HPDE6-E6E7 (cell line): Measurements from ENCODE around the gene FNDC8.
"Not testable (repeated sequence)": the region's sequence is repeated elsewhere in the genome, so short reads cannot be mapped to it uniquely, and the experiment has no call there.

ENCODE experiments used
- DNase-seq: peaks from one replicate; pipeline ENCODE4 v3.0.0; 2011; ENCODE audit warnings: missing footprints; ENCODE audit errors: extremely low spot score

FNDC8 gene

DNA sequence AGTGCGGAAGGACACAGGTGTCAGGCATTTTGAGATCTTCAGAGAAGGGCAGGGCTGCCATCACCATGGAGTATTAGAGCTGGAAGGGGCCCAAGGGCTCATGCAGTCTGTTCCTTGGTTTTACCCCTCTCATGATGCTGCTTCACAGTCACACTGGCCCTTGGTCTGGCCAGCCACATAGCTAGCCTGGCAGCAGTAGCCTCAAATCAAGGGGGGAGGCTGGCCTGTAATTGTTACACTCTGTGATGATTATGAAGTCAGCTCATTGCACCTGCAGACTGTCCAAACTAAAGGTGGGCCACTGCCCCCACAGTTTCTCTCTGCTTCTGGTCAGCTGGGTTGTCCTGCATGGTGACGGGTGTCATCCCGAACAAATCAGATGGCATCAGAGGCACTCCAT lies at the start of gene FNDC8:
Gene FNDC8, plus strand, starts transcription at position 301 of the 400 bp plus-strand sequence. Its CDS starts 79 bp downstream, at position 380.
- no peak for DNase-seq

DNA sequence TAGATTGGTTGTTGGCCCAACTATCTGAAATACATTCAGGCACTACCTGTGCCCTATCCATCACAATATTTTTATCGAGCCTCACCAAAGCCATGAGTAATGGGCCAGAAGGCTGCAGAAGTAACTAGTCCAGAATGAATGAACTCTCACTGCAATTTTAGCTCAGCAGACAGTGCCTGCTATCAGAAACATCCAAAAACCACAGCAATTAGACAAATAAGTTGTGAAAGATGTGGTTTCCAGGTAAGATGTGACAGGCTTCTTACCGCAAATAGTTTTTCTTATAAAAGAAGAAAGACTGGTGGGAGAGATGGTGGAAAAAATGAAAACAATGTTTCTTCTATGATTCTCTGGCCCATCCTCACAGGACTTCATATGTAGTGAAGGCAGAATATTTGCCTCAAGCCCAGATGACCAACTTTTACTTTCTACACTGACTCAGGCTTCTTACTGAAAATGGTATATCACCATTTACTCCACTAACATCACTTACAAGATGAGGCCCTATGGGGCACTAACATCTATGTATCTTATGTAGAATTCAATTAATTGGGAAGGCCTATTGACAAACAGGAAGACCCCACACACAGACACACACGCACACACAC lies 48.1 kb upstream of the FNDC8 start:
- DNase-seq = no peak

DNA sequence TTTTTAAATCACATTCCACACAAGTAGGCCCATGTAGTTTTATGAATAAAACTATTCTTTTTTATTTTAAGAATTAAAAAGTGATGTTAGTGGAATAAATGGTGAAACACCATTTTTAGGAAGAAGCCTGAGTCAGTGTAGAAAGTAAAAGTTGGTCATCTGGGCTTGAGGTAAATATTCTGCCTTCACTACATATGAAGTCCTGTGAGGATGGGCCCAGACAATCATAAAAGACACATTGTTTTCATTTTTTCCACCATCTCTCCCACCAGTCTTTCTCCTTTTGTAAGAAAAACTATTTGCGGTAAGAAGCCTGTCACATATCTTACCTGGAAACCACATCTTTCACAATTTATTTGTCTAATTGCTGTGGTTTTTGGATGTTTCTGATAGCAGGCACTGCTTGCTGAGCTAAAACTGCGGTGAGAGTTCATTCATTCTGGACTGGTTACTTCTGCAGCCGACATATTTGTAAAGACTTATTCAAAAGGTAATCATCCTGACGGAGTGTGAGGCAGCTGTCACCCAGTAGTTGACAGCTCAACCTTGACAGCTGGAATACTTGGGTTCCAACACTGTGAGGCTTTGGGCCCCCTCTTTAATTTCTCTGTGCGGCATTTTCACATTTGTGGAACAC lies 47.3 kb upstream of the FNDC8 start:
- no peak for DNase-seq

DNA sequence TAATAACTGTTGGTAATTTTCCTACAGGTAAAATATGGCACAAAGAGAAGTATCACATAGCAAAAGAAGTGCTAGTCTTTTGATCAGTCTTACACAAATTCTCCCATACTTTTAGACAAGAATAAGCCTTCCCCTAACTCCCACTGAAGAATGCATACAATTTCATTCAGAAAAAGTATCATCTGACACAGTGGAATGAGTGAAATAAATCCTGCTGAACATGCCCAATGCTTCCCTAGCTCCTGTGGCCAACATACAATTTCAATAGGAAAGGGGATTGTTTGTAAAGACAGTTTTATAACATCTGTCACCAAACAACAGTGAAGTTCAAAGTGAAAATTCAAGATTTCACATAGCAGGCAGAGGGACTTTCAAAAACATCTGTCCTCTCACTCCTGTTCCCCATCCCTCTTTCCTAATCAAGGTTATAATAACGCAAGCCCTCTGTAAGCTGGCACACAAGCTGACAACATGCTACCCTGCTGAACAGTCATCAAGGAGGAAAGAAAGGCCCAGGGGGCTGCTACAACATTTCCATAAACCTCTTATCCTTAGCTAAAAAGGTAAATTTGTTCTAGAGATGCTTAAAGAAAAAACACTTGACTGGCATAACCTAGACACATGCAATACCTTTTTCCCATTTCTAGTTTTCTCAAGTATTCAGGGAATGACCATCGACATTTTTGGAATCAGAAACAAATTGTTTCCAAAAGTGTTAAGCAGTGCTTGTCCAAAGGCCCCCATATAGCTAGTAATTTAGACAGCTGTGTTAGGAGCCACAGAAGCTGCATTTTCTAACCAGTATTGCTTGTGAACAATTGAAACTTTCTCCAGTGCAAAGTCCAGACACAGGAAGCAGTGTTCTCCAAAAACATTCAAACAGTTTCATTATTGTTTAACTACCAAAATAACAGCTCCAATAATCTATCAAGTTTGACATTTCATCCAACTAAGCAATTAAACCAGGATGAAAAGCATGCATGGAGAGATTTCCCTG lies 46.4 kb upstream of the FNDC8 start:
- no peak for DNase-seq

DNA sequence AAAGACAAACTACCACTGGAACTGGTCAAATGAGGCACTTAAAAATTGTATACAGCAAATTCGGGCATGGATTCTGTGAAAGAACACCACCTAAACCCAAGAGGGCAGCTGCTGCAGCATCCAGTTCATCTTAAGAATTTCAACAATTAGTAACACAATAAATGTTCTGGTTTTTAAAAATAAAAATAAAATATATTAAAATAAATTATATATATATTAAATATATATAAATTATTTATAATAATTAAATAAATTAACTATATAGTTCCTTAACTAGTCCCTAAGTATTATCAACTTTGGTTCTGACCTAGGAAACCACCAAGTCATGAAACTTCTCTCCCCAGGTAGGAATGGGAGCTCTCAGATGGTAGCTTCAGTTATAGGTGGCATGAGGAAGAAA lies 44.5 kb upstream of the FNDC8 start:
- DNase-seq = no peak

DNA sequence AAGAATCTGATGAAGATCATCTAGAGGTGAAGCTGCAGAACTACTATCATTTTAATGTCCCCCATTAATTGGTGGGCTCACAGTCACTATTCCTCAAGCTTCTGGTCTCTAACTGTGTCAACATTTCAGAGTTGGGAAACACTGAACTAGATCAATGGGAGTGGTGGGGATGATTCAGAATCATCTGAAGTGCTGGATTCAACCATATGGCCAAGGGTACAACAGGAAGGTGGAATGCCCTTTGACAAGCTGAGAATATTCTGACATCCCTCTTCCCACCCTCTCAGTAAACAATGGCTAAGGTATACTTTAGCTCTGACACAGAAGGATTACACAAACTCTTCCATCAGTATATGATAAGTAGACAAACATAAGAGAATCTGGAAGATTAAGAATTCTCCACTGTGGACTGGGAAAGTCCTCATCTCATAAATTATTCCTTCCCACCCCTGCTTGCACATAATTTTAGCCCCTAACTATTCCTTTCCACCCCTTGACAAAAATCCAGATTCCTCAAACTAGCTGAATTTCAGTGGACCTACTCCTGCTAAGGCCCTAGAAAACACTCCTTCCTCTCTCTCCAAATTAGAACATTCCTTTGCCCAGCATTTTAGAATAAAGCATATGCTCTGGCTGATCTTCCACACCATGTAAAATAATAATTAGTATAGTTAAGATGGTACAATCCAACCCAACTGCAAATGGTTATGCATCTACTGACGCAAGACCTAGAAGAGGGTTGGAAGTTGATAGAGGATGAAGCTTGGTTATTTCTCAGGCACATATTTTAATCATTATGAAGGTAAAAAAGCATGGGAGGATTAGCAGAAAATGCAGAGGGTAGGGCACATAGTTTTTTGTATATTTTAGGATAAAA lies 41.6 kb upstream of the FNDC8 start:
- no peak for DNase-seq

DNA sequence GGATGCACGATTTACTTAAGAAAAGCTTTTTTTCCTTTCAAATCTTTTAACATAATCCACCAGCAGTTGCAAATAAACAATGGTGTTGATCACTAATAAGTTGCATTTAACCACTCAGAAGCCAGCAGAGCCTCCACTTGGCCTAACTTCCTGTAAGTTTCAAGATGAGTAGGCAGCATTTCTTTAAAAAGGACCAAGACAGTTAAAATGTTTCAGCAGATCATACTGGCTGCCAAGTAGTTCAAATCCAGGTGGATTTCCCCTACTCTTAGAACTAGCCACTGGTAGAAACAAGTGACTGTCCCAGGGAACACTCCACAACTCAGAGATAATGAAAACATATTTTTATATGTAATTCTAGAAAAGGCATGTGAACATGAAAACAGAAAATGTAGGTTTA lies 40.9 kb upstream of the FNDC8 start:
- DNase-seq = no peak

DNA sequence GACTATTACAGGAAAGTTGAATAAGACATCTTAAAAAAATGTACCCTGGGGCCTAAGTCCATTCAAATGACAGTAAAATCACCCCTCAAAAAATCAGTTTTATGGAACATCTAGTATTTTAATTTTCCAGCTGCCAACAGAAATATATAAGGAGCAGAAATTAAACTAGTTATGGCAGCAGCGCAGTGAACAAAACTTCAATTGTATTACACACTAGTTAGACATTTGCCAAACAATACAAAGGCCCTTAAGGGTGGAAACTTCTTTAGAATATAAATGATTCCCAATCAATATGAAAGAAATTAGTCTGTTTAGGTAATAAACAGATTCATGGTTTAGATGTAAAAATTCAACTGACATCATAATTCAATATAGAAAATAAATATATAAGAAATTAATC lies 39.8 kb upstream of the FNDC8 start:
- DNase-seq = no peak

DNA sequence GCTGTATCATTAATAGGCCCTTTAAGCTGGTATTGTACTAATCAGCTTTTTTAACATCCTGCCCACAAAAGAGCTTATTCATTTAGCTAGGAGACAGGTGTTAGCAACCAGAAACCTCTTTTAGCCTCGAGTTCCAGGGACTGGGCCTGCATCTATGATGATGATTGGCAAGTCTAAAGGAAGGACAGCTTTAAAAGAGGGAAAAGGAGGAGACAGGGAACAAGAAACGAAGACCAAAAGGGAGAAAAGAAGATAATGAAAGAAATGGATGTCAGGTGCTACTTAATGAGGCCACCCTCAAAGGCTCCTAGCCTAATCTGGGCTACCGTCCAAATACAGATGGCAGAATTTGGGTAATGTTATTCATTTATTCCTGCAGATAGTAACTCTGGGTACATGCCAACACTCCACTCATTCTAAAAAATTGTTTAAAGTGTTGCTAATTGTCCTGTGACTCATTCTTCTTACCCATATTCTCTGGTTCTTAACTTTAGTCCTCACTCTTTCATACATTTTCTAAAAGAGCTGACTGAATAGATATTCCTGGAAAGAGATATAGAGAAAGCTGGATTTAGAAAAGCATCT lies 39.2 kb upstream of the FNDC8 start:
- no peak for DNase-seq

DNA sequence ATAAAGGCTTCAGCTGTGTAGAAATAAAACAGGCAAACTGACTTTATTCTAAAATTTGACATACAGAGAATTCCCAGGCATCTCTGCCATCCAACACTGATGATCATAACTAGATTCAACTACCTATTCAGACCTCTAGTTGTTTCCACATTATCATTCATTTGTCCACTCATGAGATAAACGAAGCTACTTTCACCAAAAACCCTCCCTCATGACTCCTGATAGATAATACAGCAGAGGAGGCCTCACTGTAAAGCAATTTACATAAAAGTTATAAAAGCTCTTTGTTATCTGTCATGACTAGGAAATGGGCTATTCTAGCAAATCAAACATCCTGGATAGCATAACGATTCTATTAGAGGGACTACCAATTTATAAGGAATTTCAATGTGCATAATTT lies 38.3 kb upstream of the FNDC8 start:
- no peak for DNase-seq

DNA sequence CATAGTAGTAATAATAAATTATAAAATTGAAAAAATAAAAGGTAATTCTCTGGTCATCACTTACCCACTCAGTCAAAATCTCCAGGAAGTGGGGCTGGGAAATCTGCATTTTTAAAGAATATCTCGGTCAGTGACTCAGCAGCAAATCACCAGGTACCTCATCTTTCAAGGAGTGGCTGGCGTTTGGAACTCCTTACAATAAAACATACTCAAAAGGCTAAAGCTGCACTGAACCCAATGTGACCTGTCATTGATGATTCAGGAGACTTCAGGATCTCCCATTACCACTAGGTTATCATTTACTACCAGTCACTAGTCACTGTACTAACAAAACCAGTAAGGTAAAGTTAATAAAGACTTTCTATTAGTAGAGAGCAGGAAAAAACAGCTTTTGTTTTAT lies 36.4 kb upstream of the FNDC8 start:
- DNase-seq = peak; percentile 75

DNA sequence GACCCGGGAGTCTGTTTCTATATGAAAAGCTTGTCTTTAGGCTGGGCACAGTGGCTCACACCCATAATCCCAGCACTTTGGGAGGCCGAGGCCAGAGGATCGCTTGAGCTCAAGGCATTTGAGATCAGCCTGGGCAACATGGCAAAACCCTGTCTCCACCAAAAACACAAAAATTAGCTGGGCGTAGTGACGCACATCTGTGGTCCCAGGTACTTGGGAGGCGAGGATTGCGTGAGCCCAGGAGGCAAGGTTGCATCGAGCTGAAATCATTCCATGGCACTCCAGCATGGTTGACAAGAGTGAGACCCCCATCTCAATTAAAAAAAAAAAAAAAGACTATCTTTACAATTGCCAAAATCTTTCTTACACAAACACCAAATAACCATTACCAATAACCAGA lies 35.3 kb upstream of the FNDC8 start:
- no peak for DNase-seq

DNA sequence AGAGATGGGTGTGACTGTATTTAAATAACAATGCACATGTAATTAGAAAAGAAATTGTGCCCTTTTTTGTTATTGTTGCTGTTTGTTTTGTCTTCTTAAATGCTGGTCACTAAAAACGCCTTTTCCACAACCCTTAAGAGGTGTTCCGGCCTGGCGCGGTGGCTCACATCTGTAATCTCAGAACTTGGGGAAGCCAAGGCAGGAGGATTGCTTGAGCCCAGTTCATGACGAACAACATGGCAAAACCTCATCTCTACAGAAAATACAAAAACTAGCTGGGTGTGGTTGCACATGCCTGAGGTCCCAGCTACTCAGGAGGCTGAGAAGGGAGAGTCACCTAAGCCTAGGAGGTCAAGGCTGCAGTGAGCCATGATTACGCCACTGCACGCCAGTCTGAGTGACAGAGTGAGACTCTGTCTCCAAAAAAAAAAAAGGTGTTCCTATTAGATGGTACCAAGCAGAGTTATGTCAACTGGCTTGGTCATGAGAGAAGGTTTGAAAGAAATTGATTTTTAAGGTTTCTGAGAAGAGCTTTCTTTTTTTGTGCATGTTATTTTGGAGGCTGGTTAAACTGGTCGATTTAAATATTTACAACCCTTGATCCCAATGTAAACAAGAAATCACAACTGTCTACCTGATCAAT lies 34.4 kb upstream of the FNDC8 start:
- no peak for DNase-seq

DNA sequence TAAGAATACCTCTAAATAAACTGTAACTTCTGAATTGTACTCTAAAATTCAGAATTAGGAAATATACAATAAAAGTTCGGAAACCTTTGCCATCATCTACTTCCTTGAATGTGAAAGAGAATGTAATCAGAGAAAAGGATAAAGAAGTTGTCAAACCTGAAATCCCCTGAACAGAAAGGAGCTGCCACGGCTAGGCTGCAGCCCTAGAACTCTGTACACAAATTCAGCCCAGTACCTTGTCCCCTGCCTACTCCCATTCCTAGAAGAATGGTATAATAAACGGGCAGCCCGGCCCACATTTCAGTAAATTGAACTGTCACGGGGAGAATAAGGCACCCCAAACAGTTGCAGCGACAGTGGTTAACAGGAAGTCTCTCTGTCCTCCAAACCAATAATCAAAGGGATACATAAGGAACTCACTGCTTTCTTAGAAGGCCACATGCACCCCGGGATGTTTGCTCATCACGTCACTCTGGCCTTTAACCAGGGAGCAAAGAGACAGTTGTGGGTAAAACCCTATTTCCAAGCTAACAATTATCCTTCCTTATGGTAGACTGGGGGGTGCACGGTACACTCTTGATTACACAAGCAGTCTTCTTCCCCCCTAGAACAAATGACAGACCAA lies 33.6 kb upstream of the FNDC8 start:
- no peak for DNase-seq

DNA sequence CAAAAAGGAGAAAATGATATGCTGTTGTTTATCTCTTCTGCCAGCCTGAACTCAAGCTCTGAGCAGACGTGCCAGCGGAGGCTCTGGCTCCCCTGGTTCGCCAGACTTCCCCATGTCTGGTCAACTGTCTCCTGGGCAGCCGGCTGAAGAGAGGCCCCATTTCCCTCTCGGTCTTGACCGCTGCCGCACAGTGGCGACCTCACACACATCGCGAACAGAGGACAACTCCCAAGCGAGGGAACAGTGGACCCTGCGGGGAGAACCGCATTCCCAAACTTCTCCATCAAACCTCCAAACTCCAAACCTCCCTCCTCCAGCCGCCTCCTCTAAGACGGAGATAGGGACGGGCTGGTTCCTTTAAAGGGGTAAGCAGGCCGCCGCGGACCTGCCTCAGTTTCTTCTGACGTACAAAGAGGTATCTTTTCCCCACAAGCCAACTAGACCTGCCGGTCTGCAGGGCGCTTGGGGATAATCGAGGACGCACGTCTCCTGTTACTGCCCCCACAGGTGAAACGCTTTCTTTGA lies 33.0 kb upstream of the FNDC8 start:
- DNase-seq = no peak

DNA sequence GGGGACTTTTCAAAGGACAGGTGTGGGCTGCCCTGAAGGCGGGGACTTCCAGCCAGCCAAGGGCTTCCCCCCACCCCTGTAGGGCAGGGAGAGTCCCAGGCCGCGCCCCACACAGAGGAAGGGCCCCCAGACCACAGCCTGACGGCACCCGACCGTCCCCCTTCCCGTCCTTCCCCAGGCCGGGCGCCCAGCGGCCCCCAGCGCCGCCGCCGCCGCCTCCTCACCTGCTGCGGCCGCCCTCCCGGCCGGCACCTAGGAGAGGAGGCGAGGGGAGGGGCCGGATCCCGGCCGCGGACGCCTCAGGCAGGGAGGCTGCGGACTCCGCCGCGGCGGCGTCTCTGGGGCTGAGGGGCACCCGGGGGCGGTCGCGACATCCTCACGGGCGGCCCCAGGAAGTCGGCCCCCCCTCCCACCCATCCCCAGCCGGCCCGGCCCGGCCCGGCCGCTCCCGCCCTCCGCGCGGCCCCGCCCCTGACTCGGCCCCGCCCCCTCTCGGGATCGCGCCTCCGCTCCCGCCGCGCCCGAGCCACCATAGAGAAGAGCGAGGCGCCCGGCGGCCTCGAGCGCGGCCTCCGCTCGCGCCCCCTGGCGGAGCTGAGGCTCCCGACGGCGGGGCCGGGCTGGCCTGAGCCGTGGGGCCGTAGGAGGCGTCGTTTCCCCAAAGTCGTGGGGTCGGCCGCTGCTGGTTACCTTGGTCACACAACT lies 32.4 kb upstream of the FNDC8 start:
- DNase-seq = peak; percentile 66

DNA sequence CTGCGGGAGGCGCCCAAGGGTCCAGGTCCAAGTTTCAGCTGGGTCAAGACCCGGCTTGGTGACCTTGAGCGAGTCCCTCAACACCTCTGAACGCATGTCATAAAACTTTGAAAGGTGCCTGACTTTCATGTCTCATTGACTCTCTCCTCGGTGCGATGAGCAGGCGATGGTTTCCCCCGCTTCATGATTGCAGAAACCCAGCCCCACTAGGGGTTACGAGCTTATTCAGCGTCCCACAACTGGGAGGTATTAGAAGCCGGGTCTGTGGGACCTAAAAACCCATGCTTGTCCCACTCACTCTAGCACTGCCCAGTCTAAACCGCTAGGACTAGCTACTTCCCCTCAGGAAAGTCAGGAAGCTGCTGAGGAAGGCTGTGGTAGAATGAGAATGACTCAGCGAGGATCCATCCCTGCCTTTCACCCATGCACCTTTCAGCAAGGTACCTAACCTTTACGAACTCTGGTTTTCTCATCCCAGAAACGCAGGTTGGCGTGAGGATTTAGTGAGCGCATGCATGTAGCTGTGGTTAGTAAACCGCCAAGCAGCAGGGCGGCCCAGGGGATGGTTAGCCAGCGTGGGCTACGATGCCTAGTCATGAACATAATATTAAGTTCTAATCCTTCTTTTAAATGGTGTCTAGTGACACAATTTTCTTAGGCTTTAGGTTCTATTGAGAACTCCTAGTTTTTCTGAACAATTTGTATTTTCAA lies 31.7 kb upstream of the FNDC8 start:
- peak; percentile 45 for DNase-seq

DNA sequence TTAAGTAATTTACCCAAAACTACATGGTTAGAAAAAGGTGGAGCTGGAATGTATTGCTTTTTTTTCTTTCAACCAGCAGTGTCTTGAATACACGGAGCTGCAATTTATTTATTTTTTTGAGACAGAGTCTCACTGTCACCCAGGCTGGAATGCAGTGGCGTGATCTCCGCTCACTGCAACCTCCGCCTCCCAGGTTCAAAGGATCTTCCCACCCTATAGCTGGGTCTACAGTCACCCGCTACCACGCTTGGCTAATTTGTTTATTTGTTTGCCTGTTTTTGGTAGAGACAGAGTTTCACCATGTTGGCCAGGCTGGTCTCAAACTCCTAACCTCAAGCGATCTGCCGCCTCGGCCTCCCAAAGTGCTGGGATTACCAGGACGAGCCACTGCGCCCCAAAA lies 30.7 kb upstream of the FNDC8 start:
- DNase-seq = not testable (repeated sequence)

DNA sequence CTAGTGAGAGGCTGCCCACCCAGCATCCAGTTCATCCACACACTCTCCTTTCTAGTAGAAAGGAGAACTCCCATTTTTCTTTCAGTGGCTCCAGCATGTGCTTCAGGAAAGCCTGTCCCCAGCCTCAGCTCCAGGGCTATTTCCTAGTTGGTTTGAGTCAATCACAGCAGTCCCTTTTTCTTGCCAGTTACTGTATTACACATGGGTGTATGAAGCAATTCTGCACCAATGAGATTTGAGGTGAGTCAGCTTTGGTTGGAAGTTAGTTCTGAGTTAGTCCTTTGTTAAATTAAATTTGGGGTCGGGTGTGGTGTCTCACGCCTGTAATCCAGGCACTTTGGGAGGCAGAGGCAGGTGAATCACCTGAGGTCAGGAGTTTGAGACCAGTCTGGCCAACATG lies 26.5 kb upstream of the FNDC8 start:
- DNase-seq = no peak
